IMR-90 (cell line): ENCODE data around the gene REPS2. TPM values are rescaled to one million over a fixed set of nuclear protein-coding genes. Genes with fewer than 3 reads are reported as not detected.

Experiments
- ATAC-seq: fragments of 200-7000 bp; cut with Tn5 transposase; 2 replicates; pipeline ENCODE4 v1.9.1; 2020; ENCODE audit warnings: low read depth, mild to moderate bottlenecking, moderate library complexity
- BruUV-seq: library from RNA; stranded (reverse); fragments of 400-500 nt; replicated peaks from 2 replicates; lab custom pipeline; 2021; lab: Mats Ljungman, UMichigan
- CTCF ChIA-PET: fragments of 300-600 bp; formaldehyde crosslinking; extraction: SDS; loops from one replicate; lab custom pipeline; 2021; ENCODE audit warnings: antibody characterized with exemption; lab: Yijun Ruan, JAX
- POLR2A ChIA-PET: fragments of 300-600 bp; sonication (Branson Sonifier 250); formaldehyde crosslinking; loops from one replicate; lab custom pipeline; 2022; ENCODE audit warnings: antibody characterized with exemption; ENCODE audit not compliant: unreplicated experiment; lab: Charles Lee
- DNase-seq: peaks from one replicate; pipeline ENCODE4 v3.0.0; 2013
- H2AFZ ChIP-seq: replicated peaks from 2 replicates; pipeline ENCODE3; 2013; ENCODE audit warnings: low read length, mild to moderate bottlenecking; ENCODE audit not compliant: poor library complexity
- H2AK5ac ChIP-seq: 2 replicates; pipeline ENCODE4 v1.6.1; 2013; ENCODE audit warnings: low read depth, low read length, inconsistent platforms
- H2AK9ac ChIP-seq: replicated peaks from 2 replicates; pipeline ENCODE3; 2013; ENCODE audit warnings: mild to moderate bottlenecking, low read depth, low read length, moderate library complexity; ENCODE audit not compliant: poor library complexity
- H2BK120ac ChIP-seq: 2 replicates; pipeline ENCODE4 v1.6.1; 2013; ENCODE audit warnings: low read depth, low read length, inconsistent platforms
- H2BK15ac ChIP-seq: 3 replicates; pipeline ENCODE4 v1.6.1; 2013; ENCODE audit warnings: low read depth, low read length, inconsistent platforms
- H2BK20ac ChIP-seq: 2 replicates; pipeline ENCODE4 v1.6.1; 2013; ENCODE audit warnings: low read depth, mild to moderate bottlenecking, inconsistent platforms, low read length, moderate library complexity
- H2BK5ac ChIP-seq: 2 replicates; pipeline ENCODE4 v1.6.1; 2013; ENCODE audit warnings: mild to moderate bottlenecking, low read depth, low read length, inconsistent platforms; ENCODE audit not compliant: poor library complexity, severe bottlenecking
- H3K14ac ChIP-seq: replicated peaks from 2 replicates; pipeline ENCODE4 v1.6.1; 2013; ENCODE audit warnings: low read depth, low read length, inconsistent platforms
- H3K18ac ChIP-seq: 2 replicates; pipeline ENCODE4 v1.6.1; 2013; ENCODE audit warnings: low read depth, low read length, control low read depth
- H3K23ac ChIP-seq: 2 replicates; pipeline ENCODE4 v1.6.1; 2013; ENCODE audit warnings: low read depth, low read length, inconsistent platforms
- H3K27ac ChIP-seq: 2 replicates; pipeline ENCODE4 v1.5.1; 2013; ENCODE audit warnings: mild to moderate bottlenecking, control low read depth, low read length; ENCODE audit not compliant: insufficient read depth
- H3K27me3 ChIP-seq: 2 replicates; pipeline ENCODE4 v1.6.1; 2013; ENCODE audit warnings: low read length; ENCODE audit not compliant: control insufficient read depth, insufficient read depth
- H3K36me3 ChIP-seq: 2 replicates; pipeline ENCODE4 v1.6.1; 2013; ENCODE audit warnings: low read length, mixed read lengths; ENCODE audit not compliant: control insufficient read depth, insufficient read depth
- H3K4ac ChIP-seq: 2 replicates; pipeline ENCODE4 v1.6.1; 2013; ENCODE audit warnings: low read depth, low read length, inconsistent platforms
- H3K4me1 ChIP-seq: 2 replicates; pipeline ENCODE4 v1.6.1; 2013; ENCODE audit warnings: low read length, mixed read lengths; ENCODE audit not compliant: control insufficient read depth, insufficient read depth
- H3K4me2 ChIP-seq: 2 replicates; pipeline ENCODE4 v1.6.1; 2013; ENCODE audit warnings: low read depth, mild to moderate bottlenecking, control low read depth, low read length, moderate library complexity
- H3K4me3 ChIP-seq: 2 replicates; pipeline ENCODE4 v1.5.1; 2013; ENCODE audit warnings: low read depth, mild to moderate bottlenecking, control low read depth, low read length, moderate library complexity; ENCODE audit not compliant: insufficient read depth
- H3K56ac ChIP-seq: 2 replicates; pipeline ENCODE4 v1.6.1; 2013; ENCODE audit warnings: low read length, inconsistent platforms; ENCODE audit not compliant: insufficient read depth; ENCODE audit errors: extremely low read depth
- H3K79me1 ChIP-seq, 2 experiments: 2 replicates each; pipeline ENCODE4 v1.6.1; 2013; ENCODE audit warnings: low read length in 2 of 2, inconsistent platforms in 1 of 2, low read depth in 1 of 2
- H3K9ac ChIP-seq: 2 replicates; pipeline ENCODE4 v1.6.1; 2013; ENCODE audit warnings: low read depth, low read length, control low read depth
- H3K9me1 ChIP-seq: 2 replicates; pipeline ENCODE4 v1.6.1; 2013; ENCODE audit warnings: low read length, inconsistent platforms; ENCODE audit not compliant: insufficient read depth
- H3K9me3 ChIP-seq: 2 replicates; pipeline ENCODE4 v1.6.1; 2013; ENCODE audit warnings: low read length; ENCODE audit not compliant: control insufficient read depth, insufficient read depth
- H4K20me1 ChIP-seq: 2 replicates; pipeline ENCODE4 v1.6.1; 2013; ENCODE audit warnings: low read length, inconsistent platforms; ENCODE audit not compliant: insufficient read depth
- H4K5ac ChIP-seq: 2 replicates; pipeline ENCODE4 v1.6.1; 2013; ENCODE audit warnings: mild to moderate bottlenecking, low read depth, low read length, control low read depth
- H4K8ac ChIP-seq, 2 experiments: 2 replicates each; pipeline ENCODE4 v1.6.1; 2013; ENCODE audit warnings: low read depth in 2 of 2, low read length in 2 of 2, control low read depth in 1 of 2, inconsistent platforms in 1 of 2
- H4K91ac ChIP-seq: 2 replicates; pipeline ENCODE4 v1.6.1; 2013; ENCODE audit warnings: low read depth, low read length, inconsistent platforms; ENCODE audit not compliant: insufficient read depth
- RAD21 ChIP-seq: IDR thresholded peaks from 2 replicates; pipeline ENCODE4 v1.6.1; 2012; ENCODE audit warnings: low read length, improper control_type of control experiment
- RCOR1 ChIP-seq: IDR thresholded peaks from 2 replicates; pipeline ENCODE4 v1.6.1; 2012; ENCODE audit warnings: mild to moderate bottlenecking, low read length, improper control_type of control experiment; ENCODE audit not compliant: insufficient replicate concordance
- WGBS, 2 experiments: methylation state at CpG; one replicate each; pipeline versions ENCODE4 v1.1.5 to v1.1.7; 2013; ENCODE audit warnings: missing lambda C conversion rate in 2 of 2; ENCODE audit not compliant: insufficient read length in 1 of 2; ENCODE audit errors: extremely low coverage in 2 of 2; 5-methylcytosine and 5-hydroxymethylcytosine counted together
- dilution Hi-C: fragments of 300-500 bp; cut with HindIII; formaldehyde crosslinking; loops from one replicate; pipeline ENCODE4 v1.14.3; 2018; ENCODE audit warnings: low sequenced_read_pairs; ENCODE audit not compliant: unreplicated experiment
- in situ Hi-C: fragments of 300-500 bp; cut with MboI; formaldehyde crosslinking; loops from 3 replicates; pipeline ENCODE4 v1.14.3; 2019; ENCODE audit warnings: low sequenced_read_pairs, inconsistent platforms, mixed read lengths
- intact Hi-C: fragments of 100-400 bp; cut with micrococcal nuclease; formaldehyde crosslinking; loops from 2 replicates; pipeline ENCODE4 v1.10.0; 2022
- polyA plus RNA-seq, 3 experiments: library from polyadenylated mRNA; depleted of rRNA; stranded (reverse); fragments of >200 nt; gene quantifications; 2 replicates each; pipeline ENCODE4 v1.2.3, GENCODE V29; 2012; ENCODE audit warnings: low replicate concordance in 1 of 3
- total RNA-seq: library from RNA; depleted of rRNA; stranded (reverse); fragments of >200 nt; gene quantifications from 2 replicates; pipeline ENCODE4 v1.2.3, GENCODE V29; 2012

REPS2 gene
- total and polyA plus RNA-seq, 2 of the 4 experiments (the other 2 are of a cell fraction) = 0.02 to 0.18 TPM

- no TSS peak for BruUV-seq
- in situ Hi-C loops (no loop called here), dilution Hi-C loops (no loop called here), intact Hi-C loops (no loop called here)
- no peak overlapping the region for H3K27ac ChIP-seq
- no peaks in the 10 kb centered on the region for H3K4me1 ChIP-seq
- no peaks in the 10 kb centered on the region; the same call in 1 of the 2 replicates for H3K27me3 ChIP-seq
- no peak overlapping the region for H3K4ac ChIP-seq
- H4K5ac ChIP-seq = no peak overlapping the region
- POLR2A ChIA-PET = no interaction called here
- H3K79me1 ChIP-seq = no peaks in the 10 kb centered on the region
- no peaks in the 10 kb centered on the region for H3K36me3 ChIP-seq
- ATAC-seq (no peak), DNase-seq (no peak)
- TF ChIP-seq RAD21 = no peak
- no peak for TF ChIP-seq RCOR1
- no peak overlapping the region for H3K4me3 ChIP-seq
- no CpG with 5 or more reads among the region's 2 CpGs for WGBS, 2 experiments
- H3K9me1 ChIP-seq = no peaks in the 10 kb centered on the region
- no peak overlapping the region for H2BK15ac ChIP-seq
- H2BK120ac ChIP-seq = no peak overlapping the region
- no peak overlapping the region for H3K9ac ChIP-seq
- H2AK9ac ChIP-seq = no peak overlapping the region
- H3K23ac ChIP-seq = no peak overlapping the region
- no peak overlapping the region for H2AK5ac ChIP-seq
- no peaks in the 10 kb centered on the region for H4K20me1 ChIP-seq
- no peak overlapping the region for H4K91ac ChIP-seq
- H3K18ac ChIP-seq = no peak overlapping the region
- no peak overlapping the region for H2AFZ ChIP-seq
- no peak overlapping the region for H3K56ac ChIP-seq
- CTCF ChIA-PET = no interaction called here
- H3K9me3 ChIP-seq = no peaks in the 10 kb centered on the region; the same call in 1 of the 2 replicates
- H3K4me2 ChIP-seq = no peak overlapping the region
- H4K8ac ChIP-seq = no peak overlapping the region
- no peak overlapping the region for H2BK20ac ChIP-seq
- no peak overlapping the region for H3K14ac ChIP-seq
- H2BK5ac ChIP-seq = no peak overlapping the region
These were observed 237.1 kb downstream of the REPS2 start for GRCh38 chrX:17183566-17183965.
